HepG2 (cell line): Measurements from ENCODE around the gene PRM2. TPM values are rescaled to one million over a fixed set of nuclear protein-coding genes. Genes with fewer than 3 reads are reported as not detected.

Experiments used
- ASH2L ChIP-seq: fragments of 300-600, 200-600 bp; sonication (generic); IDR thresholded peaks from 2 replicates; pipeline ENCODE4 v1.7.0; 2017; ENCODE audit warnings: low read depth, mild to moderate bottlenecking, moderate library complexity, mixed read lengths, low read length; ENCODE audit not compliant: insufficient read length
- ATF3 ChIP-seq: sonication (generic); formaldehyde crosslinking; IDR thresholded peaks from 2 replicates; pipeline ENCODE4 v1.4.0; 2020; ENCODE audit warnings: missing genetic modification reagents
- CERS6 ChIP-seq: sonication (generic); formaldehyde crosslinking; IDR thresholded peaks from 2 replicates; pipeline ENCODE4 v1.5.0; 2020; ENCODE audit warnings: missing genetic modification reagents
- ETV6 ChIP-seq: sonication (generic); formaldehyde crosslinking; conservative IDR thresholded peaks from 2 replicates; pipeline ENCODE4 v1.4.0; 2020; ENCODE audit warnings: missing genetic modification reagents
- FUBP1 ChIP-seq: sonication (generic); formaldehyde crosslinking; IDR thresholded peaks from 2 replicates; pipeline ENCODE4 v1.5.1; 2020; ENCODE audit warnings: missing genetic modification reagents, mild to moderate bottlenecking, borderline replicate concordance
- GABPB1 ChIP-seq: IDR thresholded peaks from 2 replicates; pipeline ENCODE4 v1.6.1; 2016; ENCODE audit warnings: mild to moderate bottlenecking, missing genetic modification reagents, moderate library complexity, missing compliant biosample characterization
- HIC2 ChIP-seq: sonication (generic); formaldehyde crosslinking; IDR thresholded peaks from 2 replicates; pipeline ENCODE4 v1.9.0; 2022; ENCODE audit warnings: low read depth, missing genetic modification reagents
- HINFP ChIP-seq: sonication (generic); formaldehyde crosslinking; IDR thresholded peaks from 2 replicates; pipeline ENCODE4 v1.4.0; 2020; ENCODE audit warnings: low read depth, mild to moderate bottlenecking, missing genetic modification reagents
- KDM1A ChIP-seq: IDR thresholded peaks from 2 replicates; pipeline ENCODE4 v1.6.1; 2016; ENCODE audit warnings: missing compliant biosample characterization
- KDM6A ChIP-seq: IDR thresholded peaks from 2 replicates; pipeline ENCODE4 v1.6.1; 2016; ENCODE audit warnings: low read depth
- LCORL ChIP-seq, 2 experiments: fragments of 450-650 bp in 1 of 2; sonication (generic) in 1 of 2; formaldehyde crosslinking in 1 of 2; IDR thresholded peaks; 2 replicates each; pipeline versions ENCODE4 v1.5.0 to v1.6.1; 2017 to 2020; ENCODE audit warnings: antibody characterized with exemption in 1 of 2, missing genetic modification reagents in 1 of 2
- POLR2G ChIP-seq: fragments of 200-400 bp; formaldehyde crosslinking; IDR thresholded peaks from 2 replicates; pipeline ENCODE4 v1.6.1; 2018; ENCODE audit warnings: mild to moderate bottlenecking, low read depth, low read length, moderate library complexity
- SALL1 ChIP-seq: sonication (generic); formaldehyde crosslinking; IDR thresholded peaks from 2 replicates; pipeline ENCODE4 v1.8.0; 2022; ENCODE audit warnings: mild to moderate bottlenecking, missing genetic modification reagents
- SATB2 ChIP-seq: sonication (generic); formaldehyde crosslinking; IDR thresholded peaks from 2 replicates; pipeline ENCODE4 v1.5.0; 2020; ENCODE audit warnings: missing genetic modification reagents
- TARDBP ChIP-seq: sonication (generic); formaldehyde crosslinking; IDR thresholded peaks from 2 replicates; pipeline ENCODE4 v1.8.0; 2022; ENCODE audit warnings: mild to moderate bottlenecking, missing genetic modification reagents
- ZBTB42 ChIP-seq: sonication (generic); formaldehyde crosslinking; IDR thresholded peaks from 2 replicates; pipeline ENCODE4 v1.5.0; 2020; ENCODE audit warnings: mild to moderate bottlenecking, missing genetic modification reagents
- ZKSCAN1 ChIP-seq: fragments of 150-350 bp; IDR thresholded peaks from 2 replicates; pipeline ENCODE4 v1.6.1; 2014; ENCODE audit warnings: low read length
- ZMYM3 ChIP-seq: sonication (generic); formaldehyde crosslinking; IDR thresholded peaks from 2 replicates; pipeline ENCODE4 v1.5.1; 2020; ENCODE audit warnings: mild to moderate bottlenecking, missing genetic modification reagents
- ZNF468 ChIP-seq: sonication (generic); formaldehyde crosslinking; IDR thresholded peaks from 2 replicates; pipeline ENCODE4 v1.8.0; 2022; ENCODE audit warnings: mild to moderate bottlenecking, moderate library complexity, missing genetic modification reagents
- ZNF501 ChIP-seq: sonication (generic); formaldehyde crosslinking; IDR thresholded peaks from 2 replicates; pipeline ENCODE4 v1.5.1; 2020; ENCODE audit warnings: mild to moderate bottlenecking, moderate library complexity, missing genetic modification reagents
- ZNF629 ChIP-seq: sonication (generic); formaldehyde crosslinking; conservative IDR thresholded peaks from 2 replicates; pipeline ENCODE4 v1.5.0; 2020; ENCODE audit warnings: missing genetic modification reagents
- polyA plus RNA-seq, 8 experiments: library from polyadenylated mRNA; depleted of rRNA in 3 of 8; stranded (reverse) in 7 of 8; unstranded in 1 of 8; fragments of >200 nt; fragmentation: Illumina TruSeq in 4 of 8; extraction: Trizol in 4 of 8; gene quantifications; 2 replicates each; pipeline versions ENCODE4 v1.2.1 to v1.2.3, GENCODE V29; 2011 to 2016; ENCODE audit warnings: low read depth in 4 of 8, missing spikeins in 1 of 8, mixed read lengths in 1 of 8; ENCODE audit not compliant: insufficient read depth in 1 of 8
- total RNA-seq, 5 experiments: library from RNA; depleted of rRNA; stranded (reverse); fragments of >200 nt; fragmentation: Illumina TruSeq; extraction: Trizol; gene quantifications; 2 replicates each; pipeline ENCODE4 v1.2.3, GENCODE V29; 2016; ENCODE audit warnings: low read depth in 1 of 5

The PRM2 gene
- total and polyA plus RNA-seq, 2 of the 13 experiments (the other 11 are each of a cell fraction or from before 2014, with no cell fraction given) = 0.54 TPM; not detected in 1

- no peak for TF ChIP-seq CERS6 (CRISPR knock-in tag)
- TF ChIP-seq HINFP (CRISPR knock-in tag) = peak; percentile 19; the same call in 1 of the 2 replicates
- TF ChIP-seq GABPB1 (CRISPR knock-in tag) = no peak
- TF ChIP-seq ASH2L = no peak
- TF ChIP-seq TARDBP (CRISPR knock-in tag) = peak; percentile 67
- no peak for TF ChIP-seq KDM6A (CRISPR knock-in tag)
- TF ChIP-seq SALL1 (CRISPR knock-in tag) = peak; percentile 29; the same call in 1 of the 2 replicates
- 0 out of 2 replicates have a peak, but pooled peaks have one; percentile 15 for TF ChIP-seq ZMYM3 (CRISPR knock-in tag)
- peak; percentile 51; the same call in 1 of the 2 replicates for TF ChIP-seq ZNF501 (CRISPR knock-in tag)
- TF ChIP-seq SATB2 = no peak
- no peak for TF ChIP-seq LCORL (IDR thresholded peaks at IDR 0.05)
- 0 out of 2 replicates have a peak, but pooled peaks have one; percentile 53 for TF ChIP-seq LCORL (CRISPR knock-in tag; IDR thresholded peaks at IDR 0.05)
- peak; percentile 62 for TF ChIP-seq POLR2G
- TF ChIP-seq FUBP1 (CRISPR knock-in tag) = 0 out of 2 replicates have a peak, but pooled peaks have one; percentile 12
- TF ChIP-seq ZKSCAN1 = 0 out of 2 replicates have a peak, but pooled peaks have one; percentile 7
- peak; percentile 47; the same call in 1 of the 2 replicates for TF ChIP-seq ATF3
- no peak for TF ChIP-seq ZNF468 (CRISPR knock-in tag)
- no peak for TF ChIP-seq ETV6
- TF ChIP-seq ZNF629 (CRISPR knock-in tag) = 0 out of 2 replicates have a peak, but pooled peaks have one; percentile 12
- TF ChIP-seq HIC2 (CRISPR knock-in tag) = no peak; the same call in 1 of the 2 replicates
- 0 out of 2 replicates have a peak, but pooled peaks have one; percentile 34 for TF ChIP-seq ZBTB42
- 0 out of 2 replicates have a peak, but pooled peaks have one; percentile 11 for TF ChIP-seq KDM1A (CRISPR knock-in tag)
These were observed 24.5 kb downstream of the PRM2 start (continued) for GRCh38 chr16:11251525-11252481.
